Lower leg skin (tissue), 3 donors: ENCODE data around the gene HASPIN.

ENCODE experiments used
- POLR2A ChIP-seq, 2 donors: fragments of 450-650 bp; IDR thresholded peaks; one replicate each; pipeline ENCODE4 v1.6.1; 2016 to 2017; ENCODE audit warnings: antibody characterized with exemption in 2 of 2, mild to moderate bottlenecking in 1 of 2, moderate library complexity in 1 of 2
- TF ChIP-seq, protein P1 (sequence below), 3 donors: fragments of 450-650 bp; IDR thresholded peaks; one replicate each; pipeline ENCODE4 v1.5.1; 2016; ENCODE audit warnings: antibody characterized with exemption in 3 of 3, mild to moderate bottlenecking in 3 of 3, moderate library complexity in 2 of 3

DNA sequence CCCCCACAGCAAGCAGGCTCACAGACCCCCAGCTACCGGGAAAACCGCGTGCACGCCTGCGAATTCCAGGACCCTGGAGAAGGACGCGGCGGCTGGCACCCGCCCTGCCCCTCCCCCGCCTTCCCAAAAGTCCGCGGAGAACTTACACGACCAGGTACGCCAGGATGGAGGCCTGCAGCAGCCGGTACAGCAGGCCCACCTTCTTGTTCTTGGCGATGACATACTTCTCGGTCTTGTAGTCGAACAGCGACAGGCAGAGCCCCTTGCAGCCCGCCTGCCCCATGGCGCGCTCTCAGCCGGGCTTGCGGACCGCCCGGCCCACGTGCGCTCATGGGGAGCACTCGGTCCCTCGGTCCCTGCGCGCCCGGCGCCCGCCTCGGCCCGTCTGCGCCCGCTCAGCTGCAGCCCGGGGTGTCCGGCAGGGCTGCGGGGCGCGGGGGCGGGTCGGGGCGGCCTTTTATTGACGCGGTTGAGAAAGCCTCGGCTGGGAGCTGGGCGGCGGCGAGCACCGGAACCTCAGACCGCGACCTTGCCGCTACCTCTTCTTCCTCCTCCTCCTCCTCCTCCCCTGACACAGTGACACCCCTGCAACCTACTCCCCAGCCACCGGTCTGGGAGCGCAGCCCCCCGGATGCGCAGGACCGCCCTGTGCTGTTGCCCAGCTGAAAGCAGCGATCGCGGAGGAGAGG lies 27.8 kb upstream of the HASPIN start, which contains the start of gene P2RX5:
- TF ChIP-seq, protein P1, sequence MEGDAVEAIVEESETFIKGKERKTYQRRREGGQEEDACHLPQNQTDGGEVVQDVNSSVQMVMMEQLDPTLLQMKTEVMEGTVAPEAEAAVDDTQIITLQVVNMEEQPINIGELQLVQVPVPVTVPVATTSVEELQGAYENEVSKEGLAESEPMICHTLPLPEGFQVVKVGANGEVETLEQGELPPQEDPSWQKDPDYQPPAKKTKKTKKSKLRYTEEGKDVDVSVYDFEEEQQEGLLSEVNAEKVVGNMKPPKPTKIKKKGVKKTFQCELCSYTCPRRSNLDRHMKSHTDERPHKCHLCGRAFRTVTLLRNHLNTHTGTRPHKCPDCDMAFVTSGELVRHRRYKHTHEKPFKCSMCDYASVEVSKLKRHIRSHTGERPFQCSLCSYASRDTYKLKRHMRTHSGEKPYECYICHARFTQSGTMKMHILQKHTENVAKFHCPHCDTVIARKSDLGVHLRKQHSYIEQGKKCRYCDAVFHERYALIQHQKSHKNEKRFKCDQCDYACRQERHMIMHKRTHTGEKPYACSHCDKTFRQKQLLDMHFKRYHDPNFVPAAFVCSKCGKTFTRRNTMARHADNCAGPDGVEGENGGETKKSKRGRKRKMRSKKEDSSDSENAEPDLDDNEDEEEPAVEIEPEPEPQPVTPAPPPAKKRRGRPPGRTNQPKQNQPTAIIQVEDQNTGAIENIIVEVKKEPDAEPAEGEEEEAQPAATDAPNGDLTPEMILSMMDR (IDR thresholded peaks at IDR 0.05) = no peak
- TF ChIP-seq POLR2A (IDR thresholded peaks at IDR 0.05) = no peak
